GM18951 (cell line): ENCODE results near the gene LHFPL6.

Source experiments
- POLR2A ChIP-seq: IDR thresholded peaks from 4 replicates; pipeline ENCODE4 v1.6.1; 2011; ENCODE audit warnings: mild to moderate bottlenecking; ENCODE audit not compliant: insufficient read length, insufficient read depth; ENCODE audit errors: extremely low read depth
- in situ Hi-C: fragments of 300-500 bp; cut with MboI; formaldehyde crosslinking; loops from one replicate; pipeline ENCODE4 v1.12.0; 2022; ENCODE audit warnings: low sequenced_read_pairs, mixed read lengths, inconsistent platforms; ENCODE audit not compliant: unreplicated experiment

LHFPL6 gene

DNA sequence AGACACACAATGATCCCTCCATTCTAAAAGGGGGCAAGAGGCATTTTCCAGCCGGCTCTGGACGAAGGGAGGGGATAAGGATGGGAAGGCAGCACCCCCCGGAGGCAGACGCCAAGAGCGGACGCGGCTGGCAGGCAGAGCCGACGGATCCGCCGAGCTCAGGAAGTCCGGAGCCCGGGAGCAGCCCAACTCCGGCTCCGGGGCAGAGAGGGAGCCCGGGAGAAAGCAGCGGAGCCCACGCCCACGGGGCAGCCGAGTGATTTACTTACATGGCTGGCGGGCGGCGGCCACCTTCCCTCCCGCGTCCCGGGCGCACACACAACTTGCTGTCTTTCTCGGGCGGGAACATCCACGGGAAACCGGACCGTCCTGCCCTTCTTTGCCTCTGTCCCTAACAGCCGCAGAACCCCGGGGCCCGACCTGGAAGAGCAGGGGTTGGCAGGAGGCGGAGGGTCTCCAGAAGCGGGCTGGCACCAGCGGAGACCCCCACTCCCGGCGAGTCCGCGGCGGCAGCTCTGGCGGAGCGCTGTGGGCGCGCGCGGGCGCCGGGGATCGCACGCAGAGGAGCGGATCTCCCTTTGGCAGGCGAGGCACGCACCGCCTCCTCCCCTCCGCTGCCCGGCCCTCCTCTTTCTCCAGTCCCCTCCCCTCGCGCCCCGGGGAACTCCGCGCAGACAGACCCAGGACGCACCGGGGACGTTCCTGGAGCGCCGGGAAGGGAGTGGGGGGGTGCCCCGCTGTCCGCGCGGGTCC is at the start of gene LHFPL6:
Gene LHFPL6, minus strand, starts transcription at position 580 of the 753 bp plus-strand sequence.
- peak; percentile 46 for TF ChIP-seq POLR2A
- in situ Hi-C loops, result loop anchor here (25.0 kb wide), 1 partner anchor 465 kb away; no protein-coding TSS in a partner anchor

DNA sequence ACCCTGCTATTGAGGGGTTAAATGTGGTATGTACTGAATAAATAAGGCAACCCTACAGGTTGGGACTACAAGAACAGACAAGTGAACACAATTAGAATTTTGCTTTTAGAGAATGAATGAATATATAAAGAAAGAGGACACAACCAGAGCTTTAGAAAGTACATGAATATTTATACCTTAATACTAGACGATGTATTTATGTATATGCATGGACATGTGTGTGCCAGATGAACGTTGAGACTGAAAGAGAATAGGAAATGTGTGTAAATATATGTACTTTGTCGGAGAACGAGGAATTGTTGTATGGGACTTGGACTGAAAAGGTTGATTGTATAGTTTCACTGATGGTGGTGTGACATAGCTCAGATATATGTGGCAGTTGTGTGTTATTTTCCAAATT is 43.1 kb upstream of the LHFPL6 start:
- no peak for TF ChIP-seq POLR2A
- in situ Hi-C loops, result no loop called here

DNA sequence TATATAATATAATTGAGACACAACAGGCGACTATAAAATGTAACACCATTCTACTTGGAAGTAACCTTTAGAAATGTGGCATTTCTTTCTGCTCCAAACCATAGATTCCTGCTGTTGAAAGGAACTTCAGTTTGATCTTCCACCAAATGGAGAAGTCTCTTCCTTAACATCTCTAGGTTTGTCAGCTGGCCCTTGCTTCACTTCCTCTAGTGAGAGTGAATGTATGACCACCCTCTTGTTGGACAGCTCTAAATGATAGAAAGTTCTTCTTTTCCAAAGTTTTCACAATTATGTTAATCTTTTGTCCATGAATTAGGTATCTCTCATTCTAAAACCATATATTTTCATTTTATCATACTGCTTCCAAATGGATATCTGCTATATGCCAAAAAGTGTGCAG is 38.7 kb upstream of the LHFPL6 start:
- in situ Hi-C loops, result no loop called here
- TF ChIP-seq POLR2A, result no peak

DNA sequence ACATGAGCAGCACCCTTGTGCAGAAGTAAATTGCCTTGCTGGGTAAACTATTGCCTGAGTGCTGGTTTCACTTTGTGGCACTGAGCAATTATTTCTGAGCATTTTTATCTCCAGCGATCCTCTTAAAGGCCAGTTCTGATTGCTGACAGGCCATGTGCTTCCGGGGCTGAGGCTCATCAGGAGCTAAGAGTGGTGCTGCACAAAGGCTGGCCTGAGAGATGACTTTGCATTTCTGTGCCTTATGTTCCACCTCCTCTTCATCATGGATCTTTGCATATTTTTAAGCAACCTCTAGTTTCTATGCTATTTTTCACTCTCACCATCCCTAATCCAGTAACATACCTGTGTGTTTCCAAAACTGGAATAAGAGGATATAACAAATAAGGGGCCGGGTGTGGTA is 34.9 kb upstream of the LHFPL6 start:
- TF ChIP-seq POLR2A, result no peak
- in situ Hi-C loops, result no loop called here

DNA sequence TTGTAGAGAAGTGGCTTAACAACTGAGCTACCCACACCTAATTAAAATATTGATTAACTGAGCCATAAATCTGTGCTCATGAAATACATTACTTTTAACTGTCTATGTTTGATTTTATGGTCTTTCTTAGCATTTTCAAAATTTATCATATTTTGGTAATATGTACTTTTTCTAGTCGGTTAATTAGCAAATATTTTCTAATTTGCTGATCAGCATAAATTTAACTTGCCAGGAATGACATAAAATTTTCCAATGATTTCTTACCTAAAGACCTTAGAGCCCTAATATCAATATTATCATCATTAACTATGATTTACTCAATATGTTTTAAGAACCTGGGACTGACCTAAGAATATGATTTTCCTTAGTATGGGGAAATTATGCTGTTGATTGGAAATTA is 32.6 kb upstream of the LHFPL6 start:
- in situ Hi-C loops, result no loop called here
- TF ChIP-seq POLR2A, result no peak

DNA sequence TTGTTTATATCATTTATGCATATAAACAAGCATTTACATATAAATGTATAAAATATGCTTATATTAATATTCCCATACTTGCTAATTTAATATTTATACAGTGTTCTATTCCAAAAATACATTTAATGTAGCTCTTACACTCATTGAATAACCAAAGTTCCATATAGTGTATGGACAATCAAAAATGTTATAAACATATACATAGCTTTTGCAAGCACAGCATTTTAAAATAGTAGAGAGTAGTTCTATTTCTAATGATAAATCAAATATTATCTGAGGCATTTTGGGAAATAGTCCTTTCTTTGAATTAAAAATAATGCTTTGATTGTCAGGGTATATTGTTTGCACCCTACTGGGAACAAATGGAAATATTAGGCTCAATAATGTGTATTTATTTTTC is 30.0 kb upstream of the LHFPL6 start:
- in situ Hi-C loops, result no loop called here
- TF ChIP-seq POLR2A, result no peak

DNA sequence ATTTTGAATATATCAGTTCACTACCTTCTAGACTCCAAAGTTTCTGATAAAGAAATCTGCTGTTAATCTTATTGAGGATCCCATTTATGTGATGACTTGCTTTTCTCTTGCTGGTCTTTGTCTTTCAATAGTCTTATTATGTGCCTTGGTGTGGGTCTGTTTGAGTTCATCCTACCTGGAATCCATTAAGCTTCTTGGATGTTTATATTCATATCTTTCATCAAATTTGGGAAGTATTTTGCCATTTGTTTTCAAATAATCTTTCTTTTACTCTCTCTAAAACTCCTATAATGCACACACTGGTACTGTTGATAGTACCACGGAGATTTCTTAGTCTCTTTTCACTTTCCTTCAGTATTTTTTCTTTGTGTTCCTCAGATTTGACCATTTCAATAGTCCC is 28.3 kb upstream of the LHFPL6 start:
- TF ChIP-seq POLR2A, result no peak
- in situ Hi-C loops, result no loop called here

DNA sequence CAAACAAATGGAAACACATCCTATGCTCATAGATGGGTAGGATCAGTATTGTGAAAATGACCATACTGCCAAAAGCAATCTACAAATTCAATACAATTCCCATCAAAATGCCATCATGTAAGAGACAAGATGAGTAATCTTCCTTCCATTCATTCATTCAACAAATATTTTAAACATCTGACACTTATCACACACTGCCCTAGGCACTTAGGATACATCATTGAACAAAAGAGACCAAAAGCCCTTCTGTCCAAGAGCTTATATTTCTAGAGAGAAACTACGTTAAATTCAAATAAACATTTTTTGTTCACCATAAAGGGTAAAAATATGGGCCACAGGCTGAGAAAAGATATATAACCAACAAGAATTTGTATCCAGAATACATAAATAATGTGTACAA is 20.5 kb upstream of the LHFPL6 start:
- in situ Hi-C loops, result loop anchor here (25.0 kb wide), 1 partner anchor 486 kb away; no protein-coding TSS in a partner anchor
- no peak for TF ChIP-seq POLR2A

DNA sequence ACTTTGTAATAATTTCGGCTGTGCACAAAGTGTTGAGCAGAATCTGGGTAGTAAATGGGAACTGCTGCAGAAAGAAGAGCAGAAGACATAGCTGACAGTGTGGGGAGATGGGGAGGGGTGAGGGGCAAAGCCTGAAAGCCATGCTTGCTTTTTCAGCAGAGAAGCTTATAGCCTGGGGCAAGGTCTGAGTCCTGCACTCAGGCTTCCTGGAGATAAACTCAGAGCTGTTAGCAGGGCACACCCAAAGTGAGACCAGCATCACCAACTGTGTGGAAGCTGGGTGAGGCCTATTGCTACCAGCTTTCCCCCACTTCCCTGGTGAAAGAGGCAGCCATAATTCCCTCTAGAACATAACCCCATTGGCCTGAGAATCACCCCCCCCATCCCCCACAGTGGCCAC is 15.6 kb upstream of the LHFPL6 start:
- TF ChIP-seq POLR2A, result no peak
- in situ Hi-C loops, result loop anchor here (10.0 to 25.0 kb wide), 2 partner anchors 344 to 481 kb away; no protein-coding TSS in a partner anchor

DNA sequence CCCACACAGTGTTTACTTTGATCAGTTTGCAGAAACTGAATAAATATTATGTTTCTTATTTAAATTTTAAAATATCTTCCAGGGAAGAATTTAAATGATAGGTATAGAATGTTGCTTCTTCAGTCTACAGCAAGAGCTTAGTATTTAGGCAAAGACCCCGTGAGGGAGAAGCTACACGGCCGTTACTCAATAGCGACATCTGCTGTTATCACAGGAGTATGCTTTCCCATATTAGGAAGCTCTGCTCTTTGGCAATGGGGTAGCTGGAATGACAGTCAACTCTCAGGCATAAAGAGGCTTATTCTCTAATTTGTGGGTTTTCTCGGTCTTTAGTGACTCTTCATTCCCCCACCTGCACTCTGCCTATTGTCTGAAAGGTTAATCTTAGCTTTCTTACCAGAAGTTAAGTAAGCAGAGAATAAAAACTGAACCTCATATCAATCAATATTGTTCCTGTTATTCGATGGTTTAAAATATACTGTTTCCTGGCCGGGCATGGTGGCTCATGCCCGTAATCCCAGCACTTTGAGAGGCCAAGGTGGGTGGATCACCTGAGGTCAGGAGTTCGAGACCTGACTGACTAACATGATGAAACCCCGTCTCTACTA is 13.2 kb upstream of the LHFPL6 start:
- in situ Hi-C loops, result loop anchor here (10.0 to 25.0 kb wide), 2 partner anchors 341 to 479 kb away; no protein-coding TSS in a partner anchor
- no peak for TF ChIP-seq POLR2A

DNA sequence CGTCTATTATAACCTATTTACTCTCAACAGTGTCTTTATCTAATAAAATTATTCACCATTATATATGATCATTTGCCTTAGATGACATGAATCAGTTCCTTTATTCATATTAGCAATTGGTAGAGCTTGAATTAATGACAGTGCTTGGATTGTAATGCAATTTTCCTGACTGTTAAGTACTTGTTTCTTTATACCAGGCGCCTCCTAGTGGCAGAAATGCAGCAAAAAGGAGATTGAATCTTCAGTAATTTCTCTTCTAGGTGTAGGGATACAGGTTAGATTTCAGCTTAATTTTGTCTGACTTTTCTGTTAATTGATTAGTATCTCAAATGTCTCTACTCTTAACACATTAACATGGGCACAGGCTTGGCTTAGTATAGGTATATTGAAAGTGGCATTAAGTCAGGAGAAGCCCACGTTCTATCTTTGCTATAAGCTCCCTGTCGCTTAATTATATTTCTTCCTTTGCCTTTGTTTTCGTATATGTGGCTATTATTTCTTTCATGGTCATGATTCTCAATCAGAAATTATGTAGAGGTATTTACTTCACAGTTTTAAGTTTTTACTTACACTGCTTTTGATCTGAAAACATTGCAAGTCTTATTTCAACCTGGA is 9.1 kb upstream of the LHFPL6 start:
- TF ChIP-seq POLR2A, result no peak
- in situ Hi-C loops, result loop anchor here (10.0 to 25.0 kb wide), 2 partner anchors 337 to 475 kb away; no protein-coding TSS in a partner anchor

DNA sequence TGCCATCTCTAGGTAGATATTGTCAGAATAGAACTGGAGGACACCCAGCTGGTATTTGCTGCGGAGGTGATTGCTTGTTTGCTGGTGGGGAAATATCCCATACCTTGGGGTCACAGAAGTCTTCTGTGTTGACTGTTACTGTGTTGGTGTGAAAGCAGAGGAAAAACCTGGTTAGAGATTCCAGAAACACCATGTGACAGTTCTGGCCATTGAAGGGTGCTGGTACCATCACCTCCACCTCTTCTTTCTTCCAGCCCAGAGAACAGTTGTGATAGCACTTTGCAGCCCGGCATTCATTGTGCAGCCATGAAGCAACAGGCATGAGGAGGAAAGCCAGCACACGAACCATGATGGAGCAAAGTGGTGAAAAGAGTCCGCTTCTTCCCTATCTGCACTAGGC is 4.9 kb upstream of the LHFPL6 start:
- TF ChIP-seq POLR2A, result no peak
- in situ Hi-C loops, result loop anchor here (25.0 kb wide), 1 partner anchor 471 kb away; no protein-coding TSS in a partner anchor

DNA sequence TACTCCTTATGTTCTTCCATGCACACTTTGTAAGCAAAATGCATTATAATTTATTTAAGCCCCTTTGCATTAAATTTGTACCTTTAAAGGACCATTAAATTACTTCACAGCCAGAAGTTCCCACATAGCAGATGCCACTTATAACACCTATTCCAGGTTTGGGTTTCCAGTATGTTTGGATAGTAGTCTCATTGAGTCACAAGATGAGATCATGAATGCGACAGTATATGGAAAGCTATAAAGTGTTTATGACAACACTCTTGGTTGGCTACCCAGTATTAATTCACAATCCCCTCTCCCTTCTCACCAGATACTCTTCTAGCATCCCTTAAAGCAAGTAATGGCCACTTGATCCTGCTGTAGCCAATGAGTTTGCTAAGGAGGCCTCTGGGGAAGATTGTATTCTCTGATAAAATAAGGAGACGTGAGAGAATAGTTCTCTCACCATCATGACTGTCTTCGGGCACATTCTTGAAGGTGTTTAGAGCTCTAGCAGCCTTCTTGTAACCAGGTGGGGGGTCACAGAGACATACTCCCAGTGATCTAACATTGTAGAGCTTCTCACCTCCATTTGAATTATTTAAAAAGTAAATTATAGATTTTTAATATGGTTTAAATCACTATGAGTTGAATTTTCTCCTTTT is 2.8 kb upstream of the LHFPL6 start:
- no peak for TF ChIP-seq POLR2A
- in situ Hi-C loops, result loop anchor here (25.0 kb wide), 1 partner anchor 468 kb away; no protein-coding TSS in a partner anchor
